ENCODE results near the gene PPP1R18. TPM values are rescaled to one million over a fixed set of nuclear protein-coding genes. Genes with fewer than 3 reads are reported as not detected.

PPP1R18 gene
- total and polyA plus RNA-seq, 9 of the 15 experiments (the other 6 are each of a cell fraction or from before 2014, with no cell fraction given): 12.0 to 99.2 (median 42.6) TPM

GRCh38 chr6:30730601-30731435, 44.4 kb upstream of the PPP1R18 start (continued):
- TF ChIP-seq, protein P1, sequence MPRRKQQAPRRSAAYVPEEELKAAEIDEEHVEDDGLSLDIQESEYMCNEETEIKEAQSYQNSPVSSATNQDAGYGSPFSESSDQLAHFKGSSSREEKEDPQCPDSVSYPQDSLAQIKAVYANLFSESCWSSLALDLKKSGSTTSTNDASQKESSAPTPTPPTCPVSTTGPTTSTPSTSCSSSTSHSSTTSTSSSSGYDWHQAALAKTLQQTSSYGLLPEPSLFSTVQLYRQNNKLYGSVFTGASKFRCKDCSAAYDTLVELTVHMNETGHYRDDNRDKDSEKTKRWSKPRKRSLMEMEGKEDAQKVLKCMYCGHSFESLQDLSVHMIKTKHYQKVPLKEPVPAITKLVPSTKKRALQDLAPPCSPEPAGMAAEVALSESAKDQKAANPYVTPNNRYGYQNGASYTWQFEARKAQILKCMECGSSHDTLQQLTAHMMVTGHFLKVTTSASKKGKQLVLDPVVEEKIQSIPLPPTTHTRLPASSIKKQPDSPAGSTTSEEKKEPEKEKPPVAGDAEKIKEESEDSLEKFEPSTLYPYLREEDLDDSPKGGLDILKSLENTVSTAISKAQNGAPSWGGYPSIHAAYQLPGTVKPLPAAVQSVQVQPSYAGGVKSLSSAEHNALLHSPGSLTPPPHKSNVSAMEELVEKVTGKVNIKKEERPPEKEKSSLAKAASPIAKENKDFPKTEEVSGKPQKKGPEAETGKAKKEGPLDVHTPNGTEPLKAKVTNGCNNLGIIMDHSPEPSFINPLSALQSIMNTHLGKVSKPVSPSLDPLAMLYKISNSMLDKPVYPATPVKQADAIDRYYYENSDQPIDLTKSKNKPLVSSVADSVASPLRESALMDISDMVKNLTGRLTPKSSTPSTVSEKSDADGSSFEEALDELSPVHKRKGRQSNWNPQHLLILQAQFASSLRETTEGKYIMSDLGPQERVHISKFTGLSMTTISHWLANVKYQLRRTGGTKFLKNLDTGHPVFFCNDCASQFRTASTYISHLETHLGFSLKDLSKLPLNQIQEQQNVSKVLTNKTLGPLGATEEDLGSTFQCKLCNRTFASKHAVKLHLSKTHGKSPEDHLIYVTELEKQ (CRISPR knock-in tag; IDR thresholded peaks at IDR 0.05): no peak
- TF ChIP-seq, protein P2, sequence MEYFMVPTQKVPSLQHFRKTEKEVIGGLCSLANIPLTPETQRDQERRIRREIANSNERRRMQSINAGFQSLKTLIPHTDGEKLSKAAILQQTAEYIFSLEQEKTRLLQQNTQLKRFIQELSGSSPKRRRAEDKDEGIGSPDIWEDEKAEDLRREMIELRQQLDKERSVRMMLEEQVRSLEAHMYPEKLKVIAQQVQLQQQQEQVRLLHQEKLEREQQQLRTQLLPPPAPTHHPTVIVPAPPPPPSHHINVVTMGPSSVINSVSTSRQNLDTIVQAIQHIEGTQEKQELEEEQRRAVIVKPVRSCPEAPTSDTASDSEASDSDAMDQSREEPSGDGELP (CRISPR knock-in tag; IDR thresholded peaks at IDR 0.05; ENCODE audit: borderline replicate concordance): peak; percentile 83
- TF ChIP-seq ID3 (CRISPR knock-in tag; IDR thresholded peaks at IDR 0.05): no peak
- TF ChIP-seq ID3 (tag; IDR thresholded peaks at IDR 0.05): 0 out of 2 replicates have a peak, but pooled peaks have one; percentile 34
- 0 out of 2 replicates have a peak, but pooled peaks have one; percentile 21 for TF ChIP-seq ZNF384 (IDR thresholded peaks at IDR 0.05; ENCODE audit: low read depth, low read length)
- TF ChIP-seq YY1 (IDR thresholded peaks at IDR 0.05; ENCODE audit: borderline replicate concordance in 1 of 3, control insufficient read depth in 1 of 3, extremely low read depth in 1 of 3, insufficient read depth in 3 of 3, insufficient read length in 1 of 3, insufficient replicate concordance in 2 of 3, low read depth in 1 of 3, low read length in 2 of 3): peak in 1 of 3 experiments; percentile 44
- no peak for TF ChIP-seq ZFP1 (CRISPR knock-in tag; IDR thresholded peaks at IDR 0.05)
- no peak for TF ChIP-seq CREB1 (IDR thresholded peaks at IDR 0.05)
- TF ChIP-seq CREB1 (CRISPR knock-in tag; IDR thresholded peaks at IDR 0.05): peak; percentile 46; the same call in 1 of the 2 replicates
- TF ChIP-seq, protein P3, sequence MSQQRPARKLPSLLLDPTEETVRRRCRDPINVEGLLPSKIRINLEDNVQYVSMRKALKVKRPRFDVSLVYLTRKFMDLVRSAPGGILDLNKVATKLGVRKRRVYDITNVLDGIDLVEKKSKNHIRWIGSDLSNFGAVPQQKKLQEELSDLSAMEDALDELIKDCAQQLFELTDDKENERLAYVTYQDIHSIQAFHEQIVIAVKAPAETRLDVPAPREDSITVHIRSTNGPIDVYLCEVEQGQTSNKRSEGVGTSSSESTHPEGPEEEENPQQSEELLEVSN (IDR thresholded peaks at IDR 0.05; ENCODE audit: borderline replicate concordance in 1 of 2, extremely low read depth in 1 of 2, insufficient read depth in 1 of 2, insufficient read length in 1 of 2, low read depth in 1 of 2, low read length in 1 of 2, poor library complexity in 1 of 2, severe bottlenecking in 1 of 2): peak in 1 of 2 experiments; percentile 53
- peak; percentile 44; the same call in 1 of the 2 replicates for TF ChIP-seq ZNF143 (CRISPR knock-in tag; IDR thresholded peaks at IDR 0.05)
- TF ChIP-seq HDAC3 (IDR thresholded peaks at IDR 0.05; ENCODE audit: borderline replicate concordance, partially characterized antibody): no peak
- 0 out of 4 replicates have a peak, but pooled peaks of 1 of the 2 experiments have one; percentile 35 for TF ChIP-seq TEAD1 (CRISPR knock-in tag; IDR thresholded peaks at IDR 0.05)
- no peak for TF ChIP-seq ZNF780A (CRISPR knock-in tag; IDR thresholded peaks at IDR 0.05)
- TF ChIP-seq ARID2 (IDR thresholded peaks at IDR 0.05): peak; percentile 71; the same call in 1 of the 2 replicates
- TF ChIP-seq TEAD4 (IDR thresholded peaks at IDR 0.05; ENCODE audit: low read length): peak; percentile 7; the same call in 1 of the 2 replicates
- TF ChIP-seq TEAD4 (CRISPR knock-in tag; IDR thresholded peaks at IDR 0.05; ENCODE audit: borderline replicate concordance): no peak
- no peak for TF ChIP-seq ZNF224 (CRISPR knock-in tag; IDR thresholded peaks at IDR 0.05)
